NCI-H2081 (cell line): Measurements from ENCODE around the gene TBC1D1.
"Not testable (repeated sequence)": the region's sequence is repeated elsewhere in the genome, so short reads cannot be mapped to it uniquely, and the experiment has no call there.

ENCODE experiments used
- DNase-seq, 2 experiments: peaks; one replicate each; lab custom pipeline; 2025; lab: John Stamatoyannopoulos, UW

TBC1D1 gene

GRCh38 chr4:37923089-37923488 lies 32.2 kb downstream of the TBC1D1 start:
- not testable (repeated sequence) for DNase-seq

GRCh38 chr4:37924946-37925345 lies 34.1 kb downstream of the TBC1D1 start:
- DNase-seq = no peak

- no peak for DNase-seq
These were observed 36.5 kb downstream of the TBC1D1 start for GRCh38 chr4:37927434-37927833.

- DNase-seq = no peak
These were observed 37.8 kb downstream of the TBC1D1 start for GRCh38 chr4:37928426-37929416.

- DNase-seq = no peak
These were observed 43.2 kb downstream of the TBC1D1 start for GRCh38 chr4:37934096-37934495.

DNA sequence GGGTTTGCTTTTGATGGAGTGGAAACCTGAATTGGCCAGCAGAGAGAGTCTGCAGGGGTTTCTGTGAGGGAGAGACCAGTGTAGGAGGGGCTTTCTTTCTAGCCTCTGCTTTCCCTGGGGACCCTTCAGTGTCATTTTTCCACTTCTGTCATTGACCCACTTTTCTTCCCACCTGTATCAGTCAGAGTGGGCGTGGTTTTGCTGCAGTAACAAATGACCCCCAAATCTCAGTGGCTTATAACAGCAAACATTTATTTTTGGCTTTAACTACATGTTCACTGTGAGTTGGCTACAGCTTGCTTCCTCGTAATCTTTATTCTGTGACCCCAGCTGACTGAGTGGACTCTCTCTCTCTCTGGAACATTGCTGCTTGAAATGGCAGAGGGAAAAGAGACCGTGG lies 43.7 kb downstream of the TBC1D1 start:
- DNase-seq = no peak

DNA sequence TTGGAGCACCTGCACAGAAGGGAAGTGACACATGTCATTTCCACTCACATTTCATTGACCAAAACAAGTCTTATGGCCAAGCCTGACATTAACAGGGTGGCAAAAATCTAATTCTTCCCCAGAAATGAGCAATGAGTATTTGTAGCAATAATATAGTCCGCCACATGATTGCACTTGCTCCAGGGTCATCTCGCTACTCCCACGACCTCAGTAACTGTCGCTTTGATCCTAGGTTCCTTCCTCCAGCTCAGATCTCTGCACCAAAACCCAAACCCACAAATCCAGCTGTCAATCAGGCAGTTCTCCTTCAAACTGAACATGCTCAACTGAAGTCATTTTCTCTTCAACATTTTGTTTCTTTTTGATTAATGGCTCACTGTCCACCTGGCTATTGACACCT lies 44.1 kb downstream of the TBC1D1 start:
- DNase-seq = no peak

DNA sequence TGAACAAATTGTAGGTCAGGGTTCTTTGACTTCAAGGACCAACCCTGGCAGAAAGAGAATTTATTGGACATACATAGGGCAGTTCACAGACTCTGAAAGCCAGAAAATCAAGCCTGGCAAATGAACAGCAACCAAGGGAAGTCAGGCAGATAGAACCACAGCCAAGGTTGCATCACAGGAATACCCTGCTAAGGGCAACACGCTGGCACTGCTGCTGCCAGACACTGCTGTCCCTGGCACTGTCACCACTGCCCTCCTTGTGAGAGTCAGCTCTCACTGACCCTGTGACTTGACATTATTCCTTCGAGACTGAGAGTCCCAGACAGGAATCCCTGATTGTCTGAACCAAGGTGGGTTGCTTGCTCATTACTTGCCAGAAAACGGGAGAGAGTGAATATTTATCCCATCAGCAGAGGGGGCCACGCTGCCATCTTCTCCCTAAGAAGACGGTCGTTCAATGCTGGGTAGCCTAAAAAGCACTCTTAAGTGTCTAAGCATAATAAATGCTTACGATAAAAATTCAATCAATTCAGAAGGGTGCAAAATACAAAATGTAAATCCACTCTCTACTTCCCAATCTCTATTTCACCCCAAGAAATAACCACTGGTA lies 46.1 kb downstream of the TBC1D1 start:
- no peak for DNase-seq

GRCh38 chr4:37938208-37938607 lies 47.3 kb downstream of the TBC1D1 start:
- DNase-seq = no peak

DNA sequence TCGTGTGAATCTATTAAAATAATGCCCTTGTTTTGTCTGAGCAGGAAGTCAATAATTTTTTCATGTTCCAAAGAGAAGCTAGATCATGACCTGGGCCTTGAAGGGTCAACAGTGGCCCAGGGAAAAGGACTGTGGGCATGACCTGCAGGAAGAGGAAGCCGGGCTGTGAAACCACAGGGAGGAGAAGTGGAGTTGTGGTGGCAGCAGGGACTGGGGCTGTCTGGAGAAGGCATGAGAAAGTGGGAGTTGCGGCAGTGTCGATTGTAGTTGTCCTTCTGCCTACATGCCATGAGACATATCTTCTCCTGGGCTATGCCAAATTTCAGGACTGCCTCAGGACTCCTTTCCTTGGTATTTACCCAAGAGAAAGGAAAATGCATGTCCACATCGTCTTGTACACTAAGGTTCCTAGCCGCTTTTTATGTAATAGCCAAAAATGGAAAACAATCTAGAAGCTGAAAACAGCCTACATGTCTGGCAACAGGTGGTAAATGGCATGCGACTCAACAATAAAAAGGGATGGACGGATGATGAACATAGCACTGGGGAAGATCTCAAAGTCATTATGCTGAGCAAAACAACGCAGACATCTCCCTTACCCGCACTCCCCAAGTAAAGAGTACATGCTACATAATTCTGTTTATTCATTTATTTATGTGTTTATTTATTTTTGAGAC lies 55.8 kb downstream of the TBC1D1 start:
- DNase-seq = no peak

GRCh38 chr4:37948542-37948941 lies 57.7 kb downstream of the TBC1D1 start:
- no peak for DNase-seq

GRCh38 chr4:37949636-37950426 lies 58.9 kb downstream of the TBC1D1 start:
- DNase-seq = no peak

DNA sequence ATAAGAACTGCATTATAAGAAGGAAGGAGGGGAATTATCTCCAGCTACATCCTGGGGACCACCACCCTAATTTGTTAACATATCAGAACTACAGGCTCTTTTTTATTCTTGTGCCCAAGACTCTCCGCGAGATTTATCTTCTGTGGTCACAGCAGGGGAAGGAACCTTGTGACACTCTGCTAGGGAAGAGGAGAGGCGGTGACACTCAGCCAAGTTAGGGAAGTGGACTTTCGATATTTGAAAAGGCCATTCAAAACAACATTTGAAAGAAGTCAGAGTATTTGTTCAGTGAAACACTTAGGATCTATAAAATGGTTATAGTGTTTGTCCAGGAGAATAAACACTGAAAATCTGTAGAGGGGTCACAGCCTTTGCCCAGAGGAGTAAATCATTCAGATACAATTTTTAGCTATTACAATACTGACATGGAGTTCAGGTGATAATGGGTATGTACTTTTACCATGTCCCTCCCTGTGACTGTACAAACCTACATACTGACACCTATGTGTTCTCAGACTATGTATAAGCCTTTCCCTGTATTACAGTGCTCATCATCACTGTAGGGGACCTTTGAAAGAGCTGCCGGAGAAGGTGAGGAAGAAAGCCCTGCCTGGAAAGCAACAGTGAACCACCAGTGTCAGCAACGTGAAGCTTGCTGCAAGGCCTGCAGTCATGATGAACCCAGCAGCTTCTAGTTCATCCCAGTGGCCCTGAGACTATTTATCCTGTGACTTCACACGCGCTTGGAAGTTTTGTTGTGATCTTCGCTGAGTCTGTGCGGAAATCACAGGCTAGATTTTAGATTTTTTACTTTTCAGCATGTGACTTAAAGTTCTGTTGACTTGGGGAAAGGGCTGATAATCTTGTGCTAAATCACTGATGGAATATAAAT lies 60.8 kb downstream of the TBC1D1 start:
- no peak for DNase-seq

DNA sequence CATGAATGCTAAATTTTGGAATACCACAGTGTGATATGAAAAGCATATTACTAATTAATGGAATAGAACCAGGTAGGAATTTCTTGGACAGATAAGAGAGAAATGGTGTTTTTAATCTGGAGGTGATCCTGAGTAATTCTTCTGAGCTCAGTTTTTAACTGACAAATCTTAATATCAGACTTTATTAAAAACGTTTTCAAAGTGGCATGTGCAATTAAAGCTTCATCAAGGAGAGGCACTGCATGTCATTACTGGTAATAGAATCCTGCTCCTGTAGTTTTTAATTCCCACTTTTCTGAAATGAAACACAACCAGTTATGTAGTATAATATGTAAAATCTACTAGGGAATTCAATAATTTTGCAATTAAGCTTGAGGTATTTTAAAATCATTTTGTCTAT lies 62.3 kb downstream of the TBC1D1 start:
- no peak for DNase-seq

GRCh38 chr4:37953620-37954293 lies 62.9 kb downstream of the TBC1D1 start:
- DNase-seq = no peak

DNA sequence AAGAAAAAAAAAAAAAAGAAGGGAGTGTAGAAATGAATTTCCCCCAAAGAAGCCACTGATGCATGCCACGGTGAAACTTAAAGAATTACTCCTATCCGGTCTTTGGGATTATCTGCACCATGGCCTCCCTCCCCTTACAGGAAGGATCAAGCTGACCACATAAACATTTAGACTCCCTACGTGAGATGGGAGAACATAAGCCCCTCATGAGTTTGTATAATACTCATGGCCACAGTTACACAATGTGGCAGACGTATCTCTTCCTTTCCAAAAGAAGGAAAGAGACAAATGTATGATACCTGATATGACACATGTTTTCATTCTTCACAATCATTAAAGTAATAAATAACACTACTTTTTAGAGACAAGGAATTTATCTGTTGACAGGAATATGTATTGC lies 66.1 kb downstream of the TBC1D1 start:
- no peak for DNase-seq

GRCh38 chr4:37958932-37959331 lies 68.0 kb downstream of the TBC1D1 start:
- DNase-seq = no peak

- no peak for DNase-seq
These were observed 69.2 kb downstream of the TBC1D1 start, which contains the start of gene PTTG2 for GRCh38 chr4:37960098-37960497. Gene PTTG2, plus strand, starts transcription at chr4:37960398. Its CDS starts 37 bp downstream, at chr4:37960435.

DNA sequence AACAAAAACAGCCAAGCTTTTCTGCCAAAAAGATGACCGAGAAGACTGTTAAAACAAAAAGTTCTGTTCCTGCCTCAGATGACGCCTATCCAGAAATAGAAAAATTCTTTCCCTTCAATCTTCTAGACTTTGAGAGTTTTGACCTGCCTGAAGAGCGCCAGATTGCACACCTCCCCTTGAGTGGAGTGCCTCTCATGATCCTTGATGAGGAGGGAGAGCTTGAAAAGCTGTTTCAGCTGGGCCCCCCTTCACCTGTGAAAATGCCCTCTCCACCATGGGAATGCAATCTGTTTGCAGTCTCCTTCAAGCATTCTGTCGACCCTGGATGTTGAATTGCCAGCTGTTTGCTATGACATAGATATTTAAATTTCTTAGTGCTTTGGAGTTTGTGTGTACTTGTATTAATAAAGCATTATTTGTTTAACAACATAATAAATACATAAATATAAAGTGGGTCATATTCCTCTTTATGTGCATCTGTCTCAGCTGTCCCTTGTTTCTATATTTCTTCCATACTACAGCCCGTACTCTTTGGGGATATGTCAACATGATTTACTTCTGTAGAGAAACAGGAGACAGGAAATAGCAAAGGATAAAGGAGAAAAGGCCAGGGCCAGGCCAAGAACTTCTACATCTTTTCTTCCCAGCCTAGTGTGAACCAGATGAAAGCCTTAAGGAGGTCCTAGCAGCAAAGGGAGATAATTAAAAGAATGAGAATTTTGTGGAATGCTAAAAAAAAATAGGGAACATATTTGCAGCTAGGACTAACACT lies 70.0 kb downstream of the TBC1D1 start:
- no peak for DNase-seq
